HG03095 (cell line): Measurements from ENCODE around the gene PHACTR2.
"Not testable (repeated sequence)": the region's sequence is repeated elsewhere in the genome, so short reads cannot be mapped to it uniquely, and the experiment has no call there.

Source experiments
- ATAC-seq: cut with Tn5 transposase; IDR thresholded peaks from one replicate; pipeline ENCODE4 v1.9.1; 2021; ENCODE audit warnings: moderate library complexity; ENCODE audit not compliant: unreplicated experiment

The PHACTR2 gene

DNA sequence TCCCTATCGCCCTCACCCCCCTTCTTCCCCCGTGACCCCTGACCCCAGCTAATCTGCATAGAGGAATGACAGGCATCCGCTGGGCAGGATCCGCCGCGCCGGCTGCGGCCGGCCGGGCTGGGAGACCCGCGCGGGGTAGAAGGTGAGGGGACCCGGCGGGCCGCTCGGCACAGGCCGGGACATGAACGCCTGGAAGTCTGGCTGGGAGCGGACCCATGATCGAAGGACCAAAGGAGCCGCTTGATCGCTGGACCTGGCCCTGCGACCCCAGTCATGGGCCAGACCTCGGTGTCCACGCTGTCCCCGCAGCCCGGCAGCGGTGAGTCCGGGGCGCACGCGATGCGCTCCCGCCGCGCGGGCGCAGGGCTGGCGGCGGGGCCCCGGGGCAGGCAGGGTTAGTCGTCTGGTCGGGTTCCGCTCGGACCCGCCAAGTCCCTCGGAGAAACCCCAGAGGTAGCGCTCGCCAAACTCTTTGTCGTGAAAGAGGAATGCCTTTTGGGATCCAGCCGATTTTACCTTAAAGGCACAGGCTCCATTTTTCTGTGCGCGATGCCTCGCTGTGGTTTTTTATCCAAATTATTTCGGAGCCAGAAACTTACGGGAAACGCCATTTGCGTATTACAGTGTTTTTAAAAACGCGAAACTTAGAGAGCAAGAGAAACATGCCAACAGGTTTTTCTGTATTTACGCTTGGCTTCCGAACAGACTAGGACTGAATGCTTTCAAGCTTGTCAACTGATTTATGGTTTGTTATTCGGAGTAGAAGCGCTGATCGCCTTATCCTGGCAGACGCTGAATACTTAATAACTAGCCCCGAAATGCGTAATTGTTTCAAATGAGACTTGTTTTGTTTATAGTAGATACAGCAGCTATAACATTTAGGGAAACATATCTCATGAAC is at the start of gene PHACTR2:
PHACTR2 (plus strand) TSS at position 75 of the 901 bp plus-strand sequence; CDS start at position 274, 199 bp downstream.
- ATAC-seq, result no peak

DNA sequence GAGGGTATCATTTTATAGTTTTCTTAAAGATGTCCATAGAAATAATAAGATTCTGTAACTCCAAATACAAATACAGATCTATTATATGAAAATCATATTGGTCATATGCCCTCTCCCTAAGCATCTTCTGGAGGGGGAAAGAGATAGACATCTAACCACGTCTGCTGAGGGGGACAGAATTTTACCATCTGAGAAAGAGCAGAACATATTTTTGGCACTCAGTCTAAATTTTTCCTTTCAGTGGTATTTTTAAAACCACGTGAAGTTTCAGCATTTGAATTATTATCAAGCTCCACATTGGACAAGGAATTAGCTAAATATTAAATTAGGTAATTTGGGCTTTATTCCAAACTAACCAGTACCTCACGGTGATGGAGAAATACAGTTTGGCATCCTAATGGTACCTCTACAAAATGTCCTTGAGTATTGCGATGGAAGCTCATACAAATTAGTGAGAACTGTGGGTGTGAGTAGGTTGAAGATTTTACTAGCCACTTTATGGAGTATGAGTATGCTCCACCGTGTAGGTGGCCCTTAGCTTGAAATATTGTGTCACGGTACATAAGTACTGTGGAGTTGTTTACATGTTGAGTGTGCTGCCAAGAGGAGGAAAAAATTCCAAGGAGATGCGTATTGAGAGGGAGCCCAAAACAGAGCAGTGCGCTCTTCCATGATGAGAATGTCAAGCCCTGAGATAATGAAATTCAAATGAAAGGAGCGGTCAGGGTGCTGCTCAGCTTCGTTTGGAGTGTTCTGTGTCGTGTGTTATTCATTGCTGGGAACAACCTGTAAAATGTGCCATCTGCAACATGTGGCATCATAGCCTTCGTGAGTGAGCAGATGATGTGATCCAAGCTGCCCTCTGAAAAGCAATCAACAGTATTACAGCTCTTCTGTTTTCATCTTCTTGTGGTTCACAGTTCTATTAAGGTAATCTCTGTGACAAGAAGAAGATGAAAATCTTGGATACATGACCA is 48.4 kb upstream of the PHACTR2 start:
- no peak for ATAC-seq

DNA sequence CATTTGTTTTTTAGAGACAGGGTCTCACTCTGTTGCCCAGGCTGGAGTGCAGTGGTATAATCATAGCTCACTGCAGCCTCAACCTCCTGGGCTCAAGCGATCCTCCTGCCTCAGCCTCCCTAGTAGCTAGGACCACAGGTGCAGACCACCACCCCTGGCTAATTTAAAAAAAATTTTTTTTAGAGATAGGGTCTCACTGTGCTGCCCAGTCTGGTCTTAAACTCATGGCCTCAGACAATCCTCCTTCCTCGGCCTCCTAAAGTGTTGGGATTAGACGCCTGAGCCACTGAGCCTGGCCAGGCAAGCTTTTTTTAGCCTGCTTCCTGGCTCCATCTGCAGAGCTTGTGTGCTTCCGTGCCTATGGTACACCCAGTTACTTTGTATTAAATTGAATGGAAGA is 46.6 kb upstream of the PHACTR2 start:
- ATAC-seq, result not testable (repeated sequence)

DNA sequence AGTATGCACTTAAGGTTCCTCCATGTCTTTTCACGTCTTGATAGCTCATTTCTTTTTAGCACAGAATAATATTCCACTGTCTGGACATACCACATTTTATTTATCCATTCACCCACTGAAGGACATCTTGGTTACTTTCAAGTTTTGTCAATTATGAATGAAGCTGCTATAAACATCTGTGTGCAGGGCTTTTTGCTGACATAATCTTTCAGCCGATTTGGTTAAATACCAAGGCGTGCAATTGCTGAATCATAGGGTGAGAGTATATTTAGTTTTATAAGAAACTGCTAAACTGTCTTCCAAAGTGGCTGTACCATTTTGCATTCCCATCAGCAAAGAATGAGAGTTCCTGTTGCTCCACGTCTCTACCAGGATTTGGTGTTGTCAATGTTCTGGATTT is 44.9 kb upstream of the PHACTR2 start:
- no peak for ATAC-seq

DNA sequence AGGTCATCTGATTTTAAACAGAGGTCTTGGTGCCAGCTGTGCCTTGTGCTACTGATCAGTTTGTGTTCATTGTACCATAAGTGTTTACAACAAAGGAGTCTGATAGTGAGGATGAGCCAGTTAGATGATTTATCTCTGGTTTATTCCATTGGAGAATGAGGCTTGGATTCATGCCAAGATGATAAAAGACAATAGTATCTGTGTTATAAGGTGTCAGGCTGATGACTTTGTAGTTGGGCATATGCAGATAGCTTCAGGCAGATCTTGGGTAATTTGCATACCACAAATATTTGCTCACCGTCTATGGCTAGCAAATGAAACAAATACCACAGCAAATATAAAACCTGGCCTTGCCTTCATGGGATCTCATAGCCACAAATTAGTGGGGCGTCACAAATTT is 43.3 kb upstream of the PHACTR2 start:
- no peak for ATAC-seq

DNA sequence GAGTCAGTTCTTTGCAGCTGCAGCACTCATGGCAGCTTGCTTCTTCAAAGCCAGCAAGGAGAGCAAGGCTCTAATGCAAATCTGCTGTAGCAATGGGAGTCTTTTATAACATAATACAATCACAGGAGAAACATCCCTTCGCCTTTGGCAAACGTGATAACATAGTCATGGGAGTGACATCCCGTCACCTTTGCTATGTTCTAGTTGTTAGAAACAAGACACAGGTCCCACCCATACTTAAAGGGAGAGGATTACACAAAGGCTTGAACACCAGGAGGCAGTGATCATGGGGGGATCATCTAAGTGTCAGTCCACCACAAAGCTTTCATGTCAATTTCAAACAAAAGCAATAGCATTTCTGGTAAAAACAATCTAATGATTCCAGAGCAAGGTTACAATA is 40.1 kb upstream of the PHACTR2 start:
- no peak for ATAC-seq

DNA sequence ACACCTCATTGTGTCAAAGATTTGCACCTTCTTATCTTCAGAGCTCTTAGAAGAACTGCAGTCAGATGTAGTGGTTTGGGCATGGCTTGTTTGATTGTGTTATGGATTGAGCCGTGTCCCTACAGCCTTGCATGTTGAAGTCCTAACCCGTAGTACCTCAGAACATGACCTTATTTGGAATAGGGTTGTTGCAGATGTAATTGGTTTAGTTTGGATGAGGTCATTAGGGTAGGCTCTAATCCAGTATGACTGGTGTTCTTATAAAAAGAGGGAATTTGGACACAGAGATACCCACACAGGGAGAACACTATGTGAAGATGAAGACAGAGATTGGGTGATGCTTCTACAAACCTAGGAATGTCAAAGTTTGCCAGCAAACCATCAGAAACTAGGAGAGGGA is 35.4 kb upstream of the PHACTR2 start:
- ATAC-seq, result no peak

DNA sequence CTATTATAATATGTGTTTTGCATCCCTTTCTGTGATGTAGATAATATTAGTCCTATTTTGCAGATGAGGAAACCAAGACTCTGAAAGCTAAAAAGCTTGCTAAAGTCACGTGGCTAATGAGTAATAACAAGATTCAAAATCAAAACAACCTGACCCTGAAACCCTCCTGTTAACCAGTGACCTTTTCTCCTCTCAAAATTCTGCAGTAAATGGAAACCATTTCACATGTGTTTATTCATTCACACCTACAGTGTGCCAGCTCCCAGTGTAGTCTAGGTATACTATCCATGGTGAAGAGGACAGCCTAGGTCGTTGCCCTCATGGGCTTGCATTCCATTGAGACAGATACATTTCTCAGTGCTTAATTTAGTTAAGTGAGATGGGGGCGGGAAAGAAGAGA is 30.6 kb upstream of the PHACTR2 start:
- ATAC-seq, result no peak

DNA sequence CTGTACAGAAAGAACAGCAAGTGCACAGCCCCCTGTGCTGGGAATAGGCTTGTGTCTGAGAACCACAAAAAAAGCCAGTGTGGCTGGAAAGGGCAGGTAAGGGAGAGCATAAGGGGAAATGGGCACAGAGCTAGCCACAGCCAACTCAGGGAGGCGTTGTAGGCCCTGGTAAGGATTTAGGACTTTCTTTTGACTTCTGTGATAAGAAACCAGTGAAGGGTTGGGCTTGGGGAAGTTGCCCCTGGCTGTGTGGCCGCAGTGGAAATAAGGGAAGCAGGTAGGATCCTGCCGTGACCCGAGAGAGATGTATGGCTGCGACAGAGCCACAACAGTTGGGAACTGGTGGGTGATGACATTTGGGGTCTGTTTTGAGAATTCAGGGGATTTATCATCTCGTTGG is 30.0 kb upstream of the PHACTR2 start:
- no peak for ATAC-seq

DNA sequence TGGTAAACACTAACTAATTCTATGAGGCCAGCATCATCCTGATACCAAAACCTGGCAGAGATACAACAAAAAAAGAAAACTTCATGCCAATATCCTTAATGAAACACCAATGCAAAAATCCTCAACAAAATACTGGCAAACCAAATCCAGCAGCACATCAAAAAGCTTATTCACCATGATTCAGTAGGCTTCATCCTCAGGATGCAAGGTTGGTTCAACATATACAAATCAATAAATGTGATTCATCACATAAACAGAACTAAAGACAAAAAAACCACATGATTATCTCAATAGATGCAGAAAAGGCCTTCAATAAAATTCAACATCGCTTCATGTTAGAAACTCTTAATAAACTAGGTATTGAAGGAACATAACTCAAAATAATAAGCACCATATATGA is 28.4 kb upstream of the PHACTR2 start:
- ATAC-seq, result not testable (repeated sequence)

DNA sequence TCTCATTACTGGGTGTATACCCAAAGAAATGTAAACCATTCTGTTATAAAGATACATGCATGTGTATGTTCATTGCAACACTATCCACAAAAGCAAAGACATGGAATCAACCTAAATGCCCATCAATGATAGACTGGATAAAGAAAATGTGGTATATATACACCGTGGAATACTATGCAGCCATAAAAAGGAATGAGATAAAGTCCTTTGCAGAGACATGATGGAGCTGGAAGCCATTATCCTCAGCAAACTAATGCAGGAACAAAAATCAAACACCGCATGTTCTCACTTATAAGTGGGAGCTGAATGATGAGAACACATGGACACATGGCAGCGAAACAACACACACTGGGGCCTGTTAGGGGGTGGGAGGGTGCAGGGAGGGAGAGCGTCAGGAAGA is 26.4 kb upstream of the PHACTR2 start:
- ATAC-seq, result not testable (repeated sequence)

DNA sequence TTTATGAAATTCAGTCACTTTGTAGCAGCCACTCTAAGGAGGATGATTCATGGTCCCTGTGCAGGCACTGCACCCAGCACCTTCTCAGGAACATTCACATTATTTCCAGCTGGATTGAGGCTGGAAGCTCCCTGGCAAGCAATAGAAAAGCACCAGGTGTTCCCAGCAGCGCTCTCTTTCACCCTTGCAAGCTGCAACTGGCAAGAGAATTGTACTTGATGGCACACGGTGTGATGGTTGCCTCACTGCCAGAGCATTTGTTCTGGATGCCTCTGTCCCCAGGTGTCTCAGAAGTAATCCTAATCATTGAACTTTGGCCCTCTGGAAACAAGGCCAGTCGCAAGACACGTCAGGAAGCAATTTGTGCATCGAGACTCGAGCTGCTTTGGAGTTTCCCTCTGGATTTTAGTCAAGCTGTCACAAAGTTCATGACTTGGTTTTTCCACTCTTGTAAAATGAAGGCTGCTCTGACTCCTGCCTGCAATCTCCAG is 24.9 kb upstream of the PHACTR2 start:
- no peak for ATAC-seq

DNA sequence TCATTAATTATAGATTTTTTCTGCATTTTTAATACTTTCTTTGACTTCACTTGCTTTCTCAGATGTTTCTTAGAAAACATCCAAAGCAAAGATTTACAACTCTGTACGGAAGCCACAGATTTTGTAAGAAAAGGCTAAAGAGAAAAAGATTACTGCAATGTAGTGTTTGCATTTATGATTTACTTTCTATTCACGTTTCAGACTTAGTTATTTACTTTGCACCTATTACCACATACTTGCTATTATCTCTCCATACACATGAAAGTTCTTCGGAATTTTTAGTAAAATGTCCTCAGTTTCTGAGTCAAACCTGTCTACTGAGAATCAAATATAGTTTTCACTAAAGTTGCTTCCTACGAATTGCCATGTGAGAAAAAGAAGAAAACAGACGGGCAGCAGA is 22.2 kb upstream of the PHACTR2 start:
- no peak for ATAC-seq

DNA sequence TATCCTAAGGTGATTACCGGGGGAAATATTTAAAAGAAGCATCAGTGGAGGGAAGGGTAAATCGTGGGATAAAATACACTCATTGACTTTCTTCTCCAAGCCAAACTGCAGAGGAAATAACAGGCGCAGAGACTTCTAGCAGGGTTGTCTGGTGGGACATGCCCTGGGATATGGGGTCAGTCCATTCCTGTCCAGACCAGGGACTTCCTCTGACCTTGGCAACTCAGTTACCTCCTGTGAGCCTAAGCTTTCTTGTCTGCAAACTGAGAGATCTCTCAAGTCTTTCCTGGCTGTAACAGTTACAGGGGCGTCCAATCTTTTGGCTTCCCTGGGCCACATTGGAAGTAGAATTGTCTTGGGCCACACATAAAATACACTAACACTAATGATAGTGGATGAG is 21.7 kb upstream of the PHACTR2 start:
- ATAC-seq, result no peak

DNA sequence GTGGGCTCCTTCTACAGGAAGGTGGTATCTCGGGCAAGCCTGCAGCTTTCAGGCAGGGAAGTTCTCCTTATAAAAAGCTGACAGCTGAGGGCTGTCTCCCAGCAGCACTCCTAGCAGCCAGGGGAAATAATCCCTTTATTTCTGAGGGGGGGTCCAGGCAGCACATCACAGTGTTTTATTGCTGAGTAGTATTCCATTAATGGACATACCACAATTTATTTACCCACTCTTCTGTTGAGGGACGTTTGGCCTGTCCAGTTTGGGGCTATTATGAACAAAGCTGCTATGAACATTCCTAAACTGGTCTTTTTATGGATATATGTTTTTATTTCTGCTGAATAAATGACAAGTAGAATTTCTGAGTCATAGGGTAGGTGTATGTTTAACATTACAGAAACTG is 20.0 kb upstream of the PHACTR2 start:
- ATAC-seq, result no peak

DNA sequence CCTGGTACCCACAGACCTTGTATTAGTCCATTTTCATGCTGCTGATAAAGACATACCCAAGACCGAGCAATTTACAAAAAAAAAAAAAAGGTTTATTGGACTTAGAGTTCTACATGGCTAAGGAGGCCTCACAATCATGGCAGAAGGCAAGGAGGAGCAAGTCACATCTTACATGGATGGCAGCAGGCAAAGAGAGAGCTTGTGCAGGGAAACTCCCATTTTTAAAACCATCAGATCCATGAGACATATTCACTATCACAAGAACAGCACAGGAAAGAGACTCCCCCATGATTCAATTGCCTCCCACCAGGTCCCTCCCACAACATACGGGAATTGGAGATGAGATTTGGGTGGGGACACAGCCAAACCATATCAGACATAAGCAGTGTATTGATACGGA is 17.6 kb upstream of the PHACTR2 start:
- ATAC-seq, result not testable (repeated sequence)

DNA sequence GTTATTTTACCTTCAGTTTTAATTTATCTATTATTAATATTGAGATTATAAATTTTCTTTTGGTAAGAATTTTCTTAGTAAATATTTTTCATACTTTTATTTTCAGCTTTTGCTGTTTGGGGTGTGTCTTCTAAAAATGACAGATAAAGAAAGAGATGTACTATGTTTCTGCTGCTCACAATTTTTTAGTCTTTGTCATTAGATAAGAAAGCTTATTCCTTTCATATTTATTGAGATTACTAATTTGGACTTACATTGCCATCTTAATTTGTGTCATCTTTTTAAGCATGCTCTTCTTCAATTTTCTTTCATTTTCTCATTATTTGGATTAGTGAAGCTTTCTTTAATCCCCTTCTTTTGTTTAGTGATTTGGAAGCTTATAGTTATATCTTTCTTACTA is 13.6 kb upstream of the PHACTR2 start:
- no peak for ATAC-seq

DNA sequence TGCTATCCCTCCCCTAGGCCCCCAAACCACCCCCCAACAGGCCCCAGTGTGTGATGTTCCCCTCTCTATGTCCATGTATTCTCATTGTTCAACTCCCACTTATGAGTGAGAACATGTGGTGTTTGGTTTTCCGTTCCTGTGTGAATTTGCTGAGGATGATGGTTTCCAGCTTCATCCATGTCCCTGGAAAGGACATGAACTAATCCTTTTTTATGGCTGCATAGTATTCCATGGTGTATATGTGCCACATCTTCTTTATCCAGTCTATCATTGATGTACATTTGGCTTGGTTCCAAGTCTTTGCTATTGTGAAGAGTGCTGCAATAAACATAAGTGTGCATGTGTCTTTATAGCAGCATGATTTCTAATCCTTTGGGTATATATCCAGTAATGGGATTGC is 11.8 kb upstream of the PHACTR2 start:
- ATAC-seq, result not testable (repeated sequence)

DNA sequence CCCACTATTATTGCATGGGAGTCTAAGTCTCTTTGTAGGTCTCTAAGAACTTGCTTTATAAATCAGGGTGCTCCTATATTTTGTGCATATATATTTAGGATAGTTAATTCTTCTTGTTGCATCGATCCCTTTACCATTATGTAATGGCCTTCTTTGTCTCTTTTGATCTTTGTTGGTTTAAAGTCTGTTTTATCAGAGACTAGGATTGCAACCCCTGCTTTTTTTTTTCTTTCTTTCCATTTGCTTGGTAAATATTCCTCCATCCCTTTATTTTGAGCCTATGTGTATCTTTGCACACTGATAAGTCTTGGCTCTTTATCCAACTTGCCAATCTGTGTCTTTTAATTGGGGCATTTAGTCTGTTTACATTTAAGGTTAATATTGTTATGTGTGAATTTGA is 8.3 kb upstream of the PHACTR2 start:
- not testable (repeated sequence) for ATAC-seq

DNA sequence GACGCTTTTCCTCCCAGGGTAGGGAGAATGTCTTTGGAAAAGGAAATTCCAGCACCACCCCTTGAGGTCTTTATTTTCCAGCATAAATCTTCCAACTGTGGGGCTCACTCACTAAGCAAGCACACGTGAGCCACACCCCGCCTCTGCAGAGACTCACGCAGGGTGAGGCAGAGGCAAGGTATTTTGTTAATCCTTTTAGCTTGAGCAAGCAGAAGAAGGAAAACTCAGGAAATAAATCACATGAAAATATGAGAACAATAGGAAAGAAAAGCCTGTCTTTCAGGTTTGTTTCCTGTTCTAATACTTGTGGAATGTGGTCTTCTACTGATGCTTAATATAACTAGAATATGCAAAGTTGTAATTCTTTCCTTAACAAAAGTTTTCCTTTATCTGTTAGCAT is 4.1 kb upstream of the PHACTR2 start:
- ATAC-seq, result no peak
